Type B pancreatic cell (in vitro differentiated cells): ENCODE results near the gene PGC. TPM values are rescaled to one million over a fixed set of nuclear protein-coding genes. Genes with fewer than 3 reads are reported as not detected.

Experiments
- DNase-seq: peaks from one replicate; pipeline ENCODE4 v3.0.0; 2021; ENCODE audit warnings: mixed read lengths; ENCODE audit not compliant: unreplicated experiment; ENCODE audit errors: extremely low spot score
- H3K27ac Mint-ChIP-seq: 2 replicates; pipeline ENCODE4 v1.8.0; 2021; ENCODE audit warnings: mild to moderate bottlenecking, mixed read lengths
- H3K27me3 Mint-ChIP-seq: 2 replicates; pipeline ENCODE4 v1.8.0; 2021; ENCODE audit warnings: mixed read lengths
- H3K36me3 Mint-ChIP-seq: 2 replicates; pipeline ENCODE4 v1.8.0; 2021; ENCODE audit warnings: mixed read lengths
- H3K4me1 Mint-ChIP-seq: one replicate; pipeline ENCODE4 v1.8.0; 2021; ENCODE audit warnings: mixed read lengths; ENCODE audit not compliant: unreplicated experiment
- H3K4me3 Mint-ChIP-seq: 2 replicates; pipeline ENCODE4 v1.8.0; 2021; ENCODE audit warnings: mild to moderate bottlenecking, mixed read lengths
- H3K9me3 Mint-ChIP-seq: 2 replicates; pipeline ENCODE4 v1.8.0; 2021; ENCODE audit warnings: mixed read lengths
- total RNA-seq: library from RNA; stranded (reverse); gene quantifications from 2 replicates; pipeline ENCODE4 v1.2.1, GENCODE V29; 2021; ENCODE audit warnings: low replicate concordance
- TF ChIP-seq, protein P1 (sequence below): fragments of 200-600 bp; sonication (generic); conservative IDR thresholded peaks from 2 replicates; pipeline ENCODE4 v1.5.0; 2021; ENCODE audit warnings: antibody characterized with exemption, mild to moderate bottlenecking

The PGC gene
- total RNA-seq, 1 donor from 2014 or later: 56.6 TPM

- Mint-ChIP-seq H3K36me3 (peaks cover 3% of the 10 kb centered on the region), H3K27ac (no peak overlapping the region), H3K4me3 (no peak overlapping the region), H3K27me3 (peaks cover 12% of the 10 kb centered on the region), H3K4me1 (peaks cover 8% of the 10 kb centered on the region), H3K9me3 (no peaks in the 10 kb centered on the region)
- TF ChIP-seq, protein P1, sequence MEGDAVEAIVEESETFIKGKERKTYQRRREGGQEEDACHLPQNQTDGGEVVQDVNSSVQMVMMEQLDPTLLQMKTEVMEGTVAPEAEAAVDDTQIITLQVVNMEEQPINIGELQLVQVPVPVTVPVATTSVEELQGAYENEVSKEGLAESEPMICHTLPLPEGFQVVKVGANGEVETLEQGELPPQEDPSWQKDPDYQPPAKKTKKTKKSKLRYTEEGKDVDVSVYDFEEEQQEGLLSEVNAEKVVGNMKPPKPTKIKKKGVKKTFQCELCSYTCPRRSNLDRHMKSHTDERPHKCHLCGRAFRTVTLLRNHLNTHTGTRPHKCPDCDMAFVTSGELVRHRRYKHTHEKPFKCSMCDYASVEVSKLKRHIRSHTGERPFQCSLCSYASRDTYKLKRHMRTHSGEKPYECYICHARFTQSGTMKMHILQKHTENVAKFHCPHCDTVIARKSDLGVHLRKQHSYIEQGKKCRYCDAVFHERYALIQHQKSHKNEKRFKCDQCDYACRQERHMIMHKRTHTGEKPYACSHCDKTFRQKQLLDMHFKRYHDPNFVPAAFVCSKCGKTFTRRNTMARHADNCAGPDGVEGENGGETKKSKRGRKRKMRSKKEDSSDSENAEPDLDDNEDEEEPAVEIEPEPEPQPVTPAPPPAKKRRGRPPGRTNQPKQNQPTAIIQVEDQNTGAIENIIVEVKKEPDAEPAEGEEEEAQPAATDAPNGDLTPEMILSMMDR: no peak
- no peak for DNase-seq
Measured at GRCh38 chr6:41713650-41714291, 33.4 kb downstream of the PGC start.

GRCh38 chr6:41713159-41713649 is 34.0 kb downstream of the PGC start:
- no peak for DNase-seq
- Mint-ChIP-seq H3K4me3 (no peak overlapping the region), H3K36me3 (peaks cover 3% of the 10 kb centered on the region), H3K9me3 (no peaks in the 10 kb centered on the region), H3K27ac (no peak overlapping the region), H3K4me1 (peaks cover 8% of the 10 kb centered on the region), H3K27me3 (peaks cover 17% of the 10 kb centered on the region)
- TF ChIP-seq, protein P1: no peak

GRCh38 chr6:41712651-41713103 is 34.5 kb downstream of the PGC start:
- peaks cover 19% of the 10 kb centered on the region for H3K27me3 Mint-ChIP-seq
- TF ChIP-seq, protein P1: no peak
- peaks cover 8% of the 10 kb centered on the region for H3K4me1 Mint-ChIP-seq
- peaks cover 3% of the 10 kb centered on the region for H3K36me3 Mint-ChIP-seq
- H3K27ac Mint-ChIP-seq: no peak overlapping the region
- H3K4me3 Mint-ChIP-seq: no peak overlapping the region
- DNase-seq: no peak
- H3K9me3 Mint-ChIP-seq: no peaks in the 10 kb centered on the region

DNA sequence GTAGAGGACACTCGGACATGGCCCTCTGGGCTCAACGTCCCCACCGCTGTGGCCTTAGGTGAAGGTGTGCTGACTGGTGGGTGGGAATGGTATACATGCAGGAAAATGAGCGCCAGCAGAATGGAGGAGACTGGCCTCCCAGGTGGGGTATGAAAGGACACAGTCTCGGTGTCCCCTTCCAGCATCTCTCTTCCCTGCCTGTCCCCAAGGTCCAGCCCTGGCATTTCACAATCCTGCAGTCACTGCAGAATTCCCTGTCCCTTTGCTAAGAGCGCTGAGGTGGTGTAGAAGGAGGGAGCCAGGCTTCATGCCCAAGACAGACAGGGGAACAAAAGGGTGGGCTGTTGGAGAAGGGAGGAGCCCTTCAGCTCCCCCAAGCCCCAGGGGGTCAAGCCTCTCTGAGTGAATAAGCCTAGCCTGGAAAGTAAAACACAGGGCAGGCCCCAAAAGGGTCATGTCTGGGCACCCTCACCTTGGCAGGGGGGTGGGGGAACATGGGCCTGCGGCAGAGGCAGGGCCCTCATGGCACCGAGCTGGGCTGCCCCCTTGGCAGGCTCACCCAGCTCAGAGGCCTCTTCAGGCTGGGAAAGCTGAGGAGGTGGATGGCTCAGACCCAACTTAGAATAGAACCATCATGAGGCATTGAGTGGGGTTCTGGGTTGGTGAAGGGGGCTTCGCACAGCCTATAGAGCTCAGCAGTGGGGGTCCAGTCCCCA is 35.7 kb downstream of the PGC start:
- H3K4me1 Mint-ChIP-seq: no peaks in the 10 kb centered on the region
- H3K4me3 Mint-ChIP-seq: no peak overlapping the region
- H3K9me3 Mint-ChIP-seq: no peaks in the 10 kb centered on the region
- TF ChIP-seq, protein P1: no peak
- H3K27ac Mint-ChIP-seq: no peak overlapping the region
- peaks cover 19% of the 10 kb centered on the region for H3K27me3 Mint-ChIP-seq
- H3K36me3 Mint-ChIP-seq: peaks cover 3% of the 10 kb centered on the region
- DNase-seq: no peak

DNA sequence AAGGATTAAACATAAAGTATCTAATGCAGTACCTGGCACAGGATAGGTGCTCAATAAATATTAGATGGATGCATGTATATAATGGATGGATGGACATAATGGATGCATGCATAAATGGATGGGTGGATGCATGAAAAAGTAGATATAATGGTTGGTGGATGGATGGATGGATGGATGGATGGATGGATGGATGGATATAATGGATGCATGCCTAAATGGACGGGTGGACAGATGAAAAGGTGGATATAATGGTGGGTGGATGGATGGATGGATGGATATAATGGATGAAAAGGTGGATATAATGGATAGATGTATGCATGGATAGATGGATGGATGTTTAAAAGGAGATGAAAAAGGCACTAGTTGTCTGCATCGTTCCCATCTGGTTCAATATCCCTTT is 37.8 kb downstream of the PGC start:
- Mint-ChIP-seq H3K4me3 (no peak overlapping the region), H3K27ac (no peak overlapping the region)
- TF ChIP-seq, protein P1: no peak

More for the DNA sequence above, 37.8 kb downstream of the PGC start:
- no peak for DNase-seq
- Mint-ChIP-seq H3K27me3 (peaks cover 19% of the 10 kb centered on the region), H3K36me3 (no peaks in the 10 kb centered on the region), H3K9me3 (no peaks in the 10 kb centered on the region), H3K4me1 (no peaks in the 10 kb centered on the region)
